HTERT RPE-1 (cell line): Measurements from ENCODE around the gene MRGPRD.

Experiments used
- in situ Hi-C: fragments of 300-500 bp; cut with MboI; formaldehyde crosslinking; loops from 4 replicates; pipeline ENCODE4 v1.14.3; 2020; ENCODE audit warnings: low sequenced_read_pairs

MRGPRD gene

GRCh38 chr11:68980776-68981065, at the start of gene MRGPRD:
Gene MRGPRD, minus strand, starts transcription at chr11:68980986. Its CDS starts 0 bp downstream, at chr11:68980986.
- in situ Hi-C loops: no loop called here

GRCh38 chr11:69030301-69030700, 49.5 kb upstream of the MRGPRD start:
- in situ Hi-C loops: no loop called here

- in situ Hi-C loops: no loop called here
These were observed 47.1 kb upstream of the MRGPRD start for GRCh38 chr11:69027704-69028372.

GRCh38 chr11:69024509-69024908, 43.7 kb upstream of the MRGPRD start:
- in situ Hi-C loops: no loop called here

- in situ Hi-C loops: no loop called here
These were observed 41.5 kb upstream of the MRGPRD start for GRCh38 chr11:69022260-69022659.

GRCh38 chr11:69018924-69019323, 38.1 kb upstream of the MRGPRD start:
- in situ Hi-C loops: no loop called here

GRCh38 chr11:69017951-69018350, 37.2 kb upstream of the MRGPRD start:
- in situ Hi-C loops: no loop called here

GRCh38 chr11:69014898-69015549, 34.2 kb upstream of the MRGPRD start:
- in situ Hi-C loops: no loop called here

GRCh38 chr11:69014084-69014851, 33.5 kb upstream of the MRGPRD start:
- in situ Hi-C loops: no loop called here

- in situ Hi-C loops: no loop called here
These were observed 32.5 kb upstream of the MRGPRD start, which contains the start of gene MRGPRF for GRCh38 chr11:69013009-69013951. Gene MRGPRF, minus strand, starts transcription at chr11:69013246. Its CDS starts 3,345 bp downstream, at chr11:69009901.

GRCh38 chr11:69012092-69013008, 31.6 kb upstream of the MRGPRD start:
- in situ Hi-C loops: no loop called here

- in situ Hi-C loops: no loop called here
These were observed 30.9 kb upstream of the MRGPRD start for GRCh38 chr11:69011624-69012091.

GRCh38 chr11:69010964-69011623, 30.3 kb upstream of the MRGPRD start:
- in situ Hi-C loops: no loop called here

GRCh38 chr11:69010361-69010891, 29.6 kb upstream of the MRGPRD start:
- in situ Hi-C loops: no loop called here

- in situ Hi-C loops: no loop called here
These were observed 28.8 kb upstream of the MRGPRD start for GRCh38 chr11:69009441-69010211.

GRCh38 chr11:69008737-69009440, 28.1 kb upstream of the MRGPRD start:
- in situ Hi-C loops: no loop called here

GRCh38 chr11:69007975-69008381, 27.2 kb upstream of the MRGPRD start:
- in situ Hi-C loops: no loop called here

GRCh38 chr11:69006816-69007215, 26.0 kb upstream of the MRGPRD start:
- in situ Hi-C loops: no loop called here
